NCI-H2081 (cell line): ENCODE results near the gene FGF19.

Source experiments
- DNase-seq, 2 experiments: peaks; one replicate each; lab custom pipeline; 2025; lab: John Stamatoyannopoulos, UW

The FGF19 gene, protein sequence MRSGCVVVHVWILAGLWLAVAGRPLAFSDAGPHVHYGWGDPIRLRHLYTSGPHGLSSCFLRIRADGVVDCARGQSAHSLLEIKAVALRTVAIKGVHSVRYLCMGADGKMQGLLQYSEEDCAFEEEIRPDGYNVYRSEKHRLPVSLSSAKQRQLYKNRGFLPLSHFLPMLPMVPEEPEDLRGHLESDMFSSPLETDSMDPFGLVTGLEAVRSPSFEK

DNA sequence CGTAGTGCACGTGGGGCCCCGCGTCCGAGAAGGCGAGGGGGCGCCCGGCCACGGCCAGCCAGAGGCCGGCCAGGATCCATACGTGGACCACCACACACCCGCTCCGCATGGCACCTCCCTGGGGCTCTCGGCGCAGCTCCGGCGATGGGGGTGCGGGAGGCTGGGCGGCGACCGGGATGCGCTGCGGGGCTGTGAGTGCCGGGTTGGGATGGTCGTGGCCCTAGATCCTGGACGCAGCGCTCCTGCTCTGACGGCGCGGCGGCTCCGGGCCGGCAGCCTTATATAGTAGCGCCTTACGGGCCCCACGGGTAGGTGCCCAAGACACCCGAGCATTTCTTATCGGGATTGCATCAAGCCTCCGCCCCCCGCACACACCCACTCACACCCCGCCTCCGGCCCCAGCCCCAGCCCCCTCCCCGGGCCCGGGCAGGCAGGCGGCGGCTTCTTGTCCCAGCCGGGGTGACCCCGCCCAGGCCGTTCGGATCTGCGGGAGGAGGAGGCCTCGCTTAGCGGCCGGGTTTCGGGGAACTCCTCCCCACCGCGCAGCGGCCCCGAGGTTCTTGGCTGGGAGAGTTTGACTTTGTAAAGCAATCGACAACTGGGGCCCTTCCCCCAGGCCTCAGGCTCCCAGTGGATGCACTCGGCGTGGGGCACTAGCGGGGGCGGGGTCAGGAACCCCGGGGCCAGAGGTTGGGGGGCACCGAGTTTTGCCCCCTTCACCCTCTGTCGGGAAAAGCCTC lies at the start of gene FGF19:
TSS of gene FGF19 (minus strand) at position 255 of the 740 bp plus-strand sequence. CDS start at position 109, 146 bp downstream.
- DNase-seq: no peak

- no peak for DNase-seq
Observed at GRCh38 chr11:69752890-69753289, 49.1 kb upstream of the FGF19 start.

- DNase-seq: no peak
Observed at GRCh38 chr11:69750875-69751597, 47.2 kb upstream of the FGF19 start.

- no peak for DNase-seq
Observed at GRCh38 chr11:69750108-69750850, 46.5 kb upstream of the FGF19 start.

DNA sequence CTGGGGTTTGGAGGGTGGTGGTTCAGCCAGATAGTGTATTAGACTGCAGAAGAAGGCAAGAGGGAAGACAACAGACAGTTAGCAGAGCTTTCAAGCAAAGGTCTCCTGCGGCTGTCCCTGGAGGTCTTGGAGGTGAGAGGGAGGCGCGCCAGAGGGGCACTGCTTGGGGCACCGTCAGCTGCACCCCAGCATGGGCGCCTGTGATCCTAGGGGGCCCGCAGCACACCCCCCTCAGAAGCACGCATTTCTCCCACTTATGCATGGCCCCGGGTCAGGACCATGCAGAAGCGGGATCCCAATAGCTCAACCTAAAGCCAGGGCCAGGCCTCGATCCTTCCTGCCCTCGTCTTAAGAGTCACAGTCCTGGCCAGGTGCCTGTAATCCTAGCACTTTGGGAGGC lies 44.8 kb upstream of the FGF19 start:
- no peak for DNase-seq

- DNase-seq: no peak
Observed at GRCh38 chr11:69746752-69747742, 43.2 kb upstream of the FGF19 start.

DNA sequence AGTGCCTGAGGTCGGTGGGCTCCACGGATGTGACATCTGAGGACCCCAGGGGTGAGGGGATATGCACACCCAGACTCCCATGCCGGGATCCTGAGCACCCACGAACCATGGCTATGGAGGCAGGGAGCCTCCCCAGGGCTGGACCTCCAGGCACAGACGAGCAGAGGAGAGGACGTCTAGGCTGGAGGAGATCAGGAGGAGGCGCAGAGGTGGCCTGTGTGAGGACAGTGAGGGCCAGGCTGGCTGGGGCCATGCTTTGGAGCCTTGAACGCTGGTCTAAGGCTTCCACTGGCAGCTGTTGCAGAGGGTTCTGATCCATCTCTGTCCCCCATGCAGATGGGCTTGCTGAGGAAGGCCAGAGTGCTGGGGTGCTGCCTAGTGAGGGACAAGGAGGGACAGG lies 42.3 kb upstream of the FGF19 start:
- no peak for DNase-seq

GRCh38 chr11:69745201-69745600 lies 41.4 kb upstream of the FGF19 start:
- no peak for DNase-seq

GRCh38 chr11:69744435-69744834 lies 40.6 kb upstream of the FGF19 start:
- DNase-seq: no peak

DNA sequence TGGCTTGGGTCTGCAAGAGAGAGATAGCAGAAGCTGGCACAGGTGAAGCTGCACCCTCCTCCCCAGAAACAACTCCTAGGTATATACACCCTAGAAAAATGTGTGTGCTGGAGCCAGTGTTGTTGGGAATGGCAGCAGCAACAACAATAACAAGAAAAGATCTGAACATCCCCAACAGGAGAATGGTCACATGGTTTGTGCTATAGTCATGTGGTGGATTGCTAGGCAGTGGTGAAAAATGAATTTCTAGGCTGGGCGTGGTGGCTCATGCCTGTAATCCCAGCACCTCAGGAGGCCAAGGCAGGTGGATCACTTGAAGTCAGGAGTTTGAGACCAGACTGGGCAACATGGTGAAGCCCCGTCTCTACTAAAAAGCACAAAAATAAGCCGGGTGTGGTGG lies 31.0 kb upstream of the FGF19 start:
- no peak for DNase-seq

- no peak for DNase-seq
Observed at GRCh38 chr11:69734367-69734766, 30.5 kb upstream of the FGF19 start.

- no peak for DNase-seq
Observed at GRCh38 chr11:69732910-69733309, 29.1 kb upstream of the FGF19 start.

GRCh38 chr11:69731110-69731509 lies 27.3 kb upstream of the FGF19 start:
- DNase-seq: no peak

- no peak for DNase-seq
Observed at GRCh38 chr11:69730500-69730899, 26.7 kb upstream of the FGF19 start.

DNA sequence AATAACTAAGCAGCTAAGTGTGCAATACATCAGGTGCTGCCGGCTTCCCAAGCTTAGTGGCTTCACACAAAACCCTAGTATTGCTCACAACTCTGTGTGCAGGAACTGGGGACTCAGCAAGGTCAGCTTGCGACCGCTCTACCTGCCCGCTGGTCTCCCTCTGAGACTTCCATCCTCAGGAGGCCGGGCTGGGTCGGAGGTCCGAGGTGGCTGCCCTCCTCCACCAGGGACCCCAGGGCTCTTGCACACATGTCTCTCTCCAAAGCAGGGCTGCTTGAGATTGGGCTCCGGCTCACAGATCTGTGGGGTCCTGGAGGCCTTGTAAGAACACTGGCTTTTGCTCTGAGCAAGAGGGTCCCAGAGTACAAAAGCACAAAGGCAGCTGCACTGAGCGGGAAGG lies 25.4 kb upstream of the FGF19 start:
- DNase-seq: no peak

- DNase-seq: no peak
Observed at GRCh38 chr11:69727266-69727665, 23.4 kb upstream of the FGF19 start.

DNA sequence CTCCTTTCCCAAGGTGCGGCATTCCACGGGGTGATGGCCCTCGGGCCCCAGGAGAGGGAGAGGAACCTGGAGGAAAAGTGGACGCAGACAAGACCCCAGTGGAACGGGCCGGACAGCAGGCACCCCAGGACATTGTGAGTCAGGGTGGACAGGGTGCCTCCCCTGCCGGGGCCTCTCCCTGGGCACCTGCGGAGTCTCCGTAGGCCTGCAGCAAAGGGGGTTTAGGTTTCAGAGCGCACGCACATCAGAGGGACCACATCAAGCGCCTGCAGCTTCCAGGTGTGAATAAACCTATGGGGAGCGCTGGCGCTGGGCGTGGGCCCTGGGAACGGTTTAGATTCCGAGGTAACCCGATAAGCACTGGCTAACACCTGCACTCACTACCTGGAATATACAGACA lies 22.7 kb upstream of the FGF19 start:
- DNase-seq: no peak

DNA sequence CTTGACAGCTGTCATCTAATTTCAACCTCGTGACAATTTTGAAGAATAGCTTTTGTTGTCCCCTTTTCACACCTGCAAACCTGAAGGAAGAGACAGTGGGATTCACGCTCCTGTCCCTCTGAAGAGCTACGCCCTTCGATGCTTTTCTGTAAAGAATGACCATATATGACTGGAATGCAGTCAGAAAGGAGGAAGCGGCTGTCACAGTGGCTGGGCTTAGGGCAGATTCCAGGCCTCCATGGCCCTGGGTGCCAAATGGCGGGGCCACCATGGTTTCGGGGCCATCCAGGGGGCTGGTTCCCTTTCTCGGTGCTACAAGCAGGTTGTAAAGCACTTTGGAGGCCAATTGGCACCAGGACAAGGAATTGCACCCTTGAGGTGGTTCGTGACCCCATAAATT lies 22.2 kb upstream of the FGF19 start:
- no peak for DNase-seq

DNA sequence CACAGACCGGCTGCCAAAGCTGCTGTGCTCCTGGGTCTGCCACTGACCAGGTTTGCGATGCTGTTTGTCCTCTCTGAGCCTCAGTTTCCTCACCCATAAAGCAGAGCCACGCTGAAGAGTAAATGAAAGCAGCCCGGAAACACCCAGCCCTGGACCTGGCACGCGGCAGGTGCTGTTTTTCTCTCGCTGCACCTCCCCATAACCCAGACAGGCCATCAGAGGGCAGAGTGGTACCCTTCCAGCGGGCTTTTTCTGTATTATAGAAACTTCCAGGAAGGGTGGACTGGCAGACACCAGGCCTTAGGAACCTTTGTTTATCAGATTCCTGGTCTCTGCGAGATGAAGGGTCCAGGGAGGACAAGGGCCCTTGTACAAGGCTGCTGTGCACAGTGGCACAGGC lies 17.9 kb upstream of the FGF19 start:
- no peak for DNase-seq

DNA sequence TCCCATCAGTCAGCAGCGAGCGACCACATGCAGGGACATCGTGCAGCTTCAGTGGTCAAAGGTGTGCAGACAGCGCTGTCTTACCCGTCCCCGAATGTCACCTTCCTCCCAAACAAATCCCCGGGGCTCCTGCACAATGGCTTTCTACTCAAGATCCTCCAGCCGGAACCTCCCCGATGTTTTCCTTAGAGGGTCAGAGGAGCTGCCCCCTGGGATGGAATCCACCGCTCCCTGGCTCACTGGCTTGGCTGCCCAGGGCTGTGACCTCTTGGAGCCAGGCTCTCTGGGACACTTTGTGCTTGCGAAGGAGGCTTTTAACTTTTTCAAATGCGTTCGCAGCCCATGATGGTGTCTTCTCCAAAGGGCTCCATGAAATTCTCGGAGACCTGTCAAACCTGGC lies 17.3 kb upstream of the FGF19 start:
- DNase-seq: no peak

DNA sequence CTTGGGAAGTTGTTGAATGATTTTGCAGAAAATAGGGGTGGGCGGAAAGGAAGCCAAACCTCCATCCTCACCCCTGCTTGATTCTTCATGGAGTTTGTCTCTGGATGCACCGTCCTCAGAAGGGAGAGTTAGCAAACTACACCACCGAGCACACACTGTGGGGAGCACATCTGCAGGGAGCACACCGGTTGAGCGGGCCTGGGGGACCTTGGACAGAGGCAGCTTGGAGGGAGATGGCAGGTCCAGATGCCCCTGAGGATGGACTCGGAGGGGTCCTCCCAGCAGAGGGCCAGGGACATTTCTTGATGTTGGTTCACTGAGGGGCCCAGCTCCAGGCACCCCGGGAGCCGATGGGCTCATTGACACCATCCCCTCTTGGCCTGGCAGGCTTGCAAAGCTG lies 15.1 kb upstream of the FGF19 start:
- no peak for DNase-seq
